Neural progenitor cell (in vitro differentiated cells): ENCODE measurements around the gene PAXX. TPM values are rescaled to one million over a fixed set of nuclear protein-coding genes. Genes with fewer than 3 reads are reported as not detected.
A peak's percentile ranks its signal among the peaks of the same experiment; 100 is the strongest.

Source experiments
- DNase-seq: peaks from one replicate; pipeline ENCODE4 v3.0.0-alpha.2; 2016; ENCODE audit warnings: low spot score
- H2AFZ ChIP-seq: fragments of 200-600 bp; sonication (generic); replicated peaks from 2 replicates; pipeline ENCODE4 v1.6.1; 2016; ENCODE audit warnings: antibody characterized with exemption
- H3F3A ChIP-seq: fragments of 200-600 bp; sonication (generic); 2 replicates; pipeline ENCODE4 v1.6.1; 2016; ENCODE audit warnings: antibody characterized with exemption, low read depth
- H3K27ac ChIP-seq: fragments of 200-600 bp; sonication (generic); 2 replicates; pipeline ENCODE4 v1.5.1; 2016; ENCODE audit warnings: mild to moderate bottlenecking
- H3K27me3 ChIP-seq: fragments of 200-600 bp; sonication (generic); 2 replicates; pipeline ENCODE4 v1.6.1; 2016; ENCODE audit warnings: mild to moderate bottlenecking, moderate library complexity
- H3K36me3 ChIP-seq: fragments of 200-600 bp; sonication (generic); 2 replicates; pipeline ENCODE4 v1.5.1; 2016
- H3K4me1 ChIP-seq: fragments of 200-600 bp; sonication (generic); 2 replicates; pipeline ENCODE4 v1.6.1; 2016; ENCODE audit warnings: mixed run types
- H3K4me2 ChIP-seq: fragments of 200-600 bp; sonication (generic); 2 replicates; pipeline ENCODE4 v1.6.1; 2016
- H3K4me3 ChIP-seq: fragments of 200-600 bp; sonication (generic); 2 replicates; pipeline ENCODE4 v1.5.1; 2016
- H3K79me2 ChIP-seq: fragments of 200-600 bp; sonication (generic); 2 replicates; pipeline ENCODE4 v1.6.1; 2016; ENCODE audit warnings: low read depth
- H3K9ac ChIP-seq: fragments of 200-600 bp; sonication (generic); 2 replicates; pipeline ENCODE4 v1.6.1; 2016
- H3K9me3 ChIP-seq: fragments of 200-600 bp; sonication (generic); 2 replicates; pipeline ENCODE4 v1.5.1; 2016; ENCODE audit warnings: low read depth
- H4K20me1 ChIP-seq: fragments of 200-600 bp; sonication (generic); 2 replicates; pipeline ENCODE4 v1.6.1; 2016; ENCODE audit warnings: low read depth
- H3K27ac Mint-ChIP-seq: 3 replicates; pipeline ENCODE4 v1.8.0; 2021; ENCODE audit warnings: mixed read lengths
- H3K27me3 Mint-ChIP-seq: 2 replicates; pipeline ENCODE4 v1.8.0; 2022; ENCODE audit warnings: low read depth, mild to moderate bottlenecking, inconsistent platforms, moderate library complexity, mixed read lengths; ENCODE audit not compliant: insufficient read depth
- H3K36me3 Mint-ChIP-seq: 3 replicates; pipeline ENCODE4 v1.8.0; 2021; ENCODE audit warnings: mixed read lengths
- H3K4me1 Mint-ChIP-seq: 3 replicates; pipeline ENCODE4 v1.8.0; 2021; ENCODE audit warnings: mixed read lengths
- H3K4me3 Mint-ChIP-seq: 3 replicates; pipeline ENCODE4 v1.8.0; 2021; ENCODE audit warnings: mild to moderate bottlenecking, moderate library complexity, mixed read lengths
- H3K9me3 Mint-ChIP-seq: 3 replicates; pipeline ENCODE4 v1.8.0; 2020; ENCODE audit warnings: mixed read lengths
- CTCF ChIP-seq: fragments of 200-600 bp; sonication (generic); IDR thresholded peaks from 2 replicates; pipeline ENCODE4 v1.5.1; 2017; ENCODE audit warnings: antibody characterized with exemption, mild to moderate bottlenecking
- EZH2 ChIP-seq: fragments of 200-600 bp; sonication (generic); IDR thresholded peaks from 2 replicates; pipeline ENCODE4 v1.6.1; 2017; ENCODE audit warnings: antibody characterized with exemption, mild to moderate bottlenecking, moderate library complexity
- EZH2phosphoT487 ChIP-seq: fragments of 200-600 bp; sonication (generic); IDR thresholded peaks from 2 replicates; pipeline ENCODE4 v1.6.1; 2017; ENCODE audit warnings: antibody characterized with exemption
- total RNA-seq: library from RNA; depleted of rRNA; stranded (reverse); fragments of >200 nt; gene quantifications from 2 replicates; pipeline ENCODE4 v1.2.3, GENCODE V29; 2015; ENCODE audit warnings: low replicate concordance

PAXX gene
- total RNA-seq, 1 donor from 2014 or later, result 31.5 TPM

GRCh38 chr9:136995362-136995761 lies 3.1 kb downstream of the PAXX start:
- Mint-ChIP-seq H3K9me3 (peaks cover 3% of the 10 kb centered on the region), H3K4me1 (peaks cover 10% of the 10 kb centered on the region), H3K27ac (no peak overlapping the region), H3K27me3 (peaks cover 23% of the 10 kb centered on the region), H3K36me3 (no peaks in the 10 kb centered on the region), H3K4me3 (no peak overlapping the region)
- TF ChIP-seq CTCF (no peak), EZH2 (no peak)
- H3K27me3 ChIP-seq, result peaks cover 21% of the 10 kb centered on the region
- no peak overlapping the region for H3K9ac ChIP-seq
- no peak overlapping the region for H2AFZ ChIP-seq
- H3K36me3 ChIP-seq, result no peaks in the 10 kb centered on the region
- H4K20me1 ChIP-seq, result peaks cover 8% of the 10 kb centered on the region
- no peak overlapping the region for H3K27ac ChIP-seq
- no peak overlapping the region for H3K4me3 ChIP-seq
- H3K4me2 ChIP-seq, result no peak overlapping the region
- peaks cover 10% of the 10 kb centered on the region for H3K79me2 ChIP-seq
- no peak for DNase-seq
- no peaks in the 10 kb centered on the region for H3K9me3 ChIP-seq
- peaks cover 15% of the 10 kb centered on the region for H3F3A ChIP-seq
- H3K4me1 ChIP-seq, result peaks cover 11% of the 10 kb centered on the region

GRCh38 chr9:136995772-136996311 lies 3.6 kb downstream of the PAXX start:
- DNase-seq, result no peak
- no peaks in the 10 kb centered on the region for H3K9me3 ChIP-seq
- H3K4me1 ChIP-seq, result peaks cover 11% of the 10 kb centered on the region
- peaks cover 10% of the 10 kb centered on the region for H3F3A ChIP-seq
- no peak overlapping the region for H3K4me2 ChIP-seq
- peaks cover 8% of the 10 kb centered on the region for H4K20me1 ChIP-seq
- Mint-ChIP-seq H3K9me3 (no peaks in the 10 kb centered on the region), H3K4me3 (no peak overlapping the region), H3K27me3 (peaks cover 19% of the 10 kb centered on the region), H3K27ac (no peak overlapping the region), H3K36me3 (no peaks in the 10 kb centered on the region), H3K4me1 (peaks cover 10% of the 10 kb centered on the region)
- H3K9ac ChIP-seq, result no peak overlapping the region
- H2AFZ ChIP-seq, result no peak overlapping the region
- H3K27me3 ChIP-seq, result peaks cover 21% of the 10 kb centered on the region
- no peak overlapping the region for H3K27ac ChIP-seq
- no peak overlapping the region for H3K4me3 ChIP-seq
- no peaks in the 10 kb centered on the region for H3K36me3 ChIP-seq
- TF ChIP-seq EZH2 (no peak), CTCF (no peak), EZH2phosphoT487 (no peak)
- peaks cover 10% of the 10 kb centered on the region for H3K79me2 ChIP-seq

GRCh38 chr9:136996361-136997292 lies 4.4 kb downstream of the PAXX start, which contains the start of gene CLIC3:
CLIC3 (minus strand) TSS chr9:136996568; CDS start chr9:136996543, 25 bp downstream.
- H2AFZ ChIP-seq, result peak within 1 kb of the TSS; percentile 39
- peaks cover 16% of the 10 kb centered on the region for H3K27me3 Mint-ChIP-seq
- peaks cover 11% of the 10 kb centered on the region for H3K4me1 ChIP-seq
- TF ChIP-seq CTCF (no peak), EZH2 (no peak)
- H3K4me1 Mint-ChIP-seq, result peaks cover 10% of the 10 kb centered on the region
- peaks cover 14% of the 10 kb centered on the region for H3K27me3 ChIP-seq
- H3K36me3 Mint-ChIP-seq, result no peaks in the 10 kb centered on the region
- no peak within 1 kb of the TSS for H3K4me3 ChIP-seq
- H3K79me2 ChIP-seq, result peaks cover 10% of the 10 kb centered on the region
- H3F3A ChIP-seq, result peaks cover 4% of the 10 kb centered on the region
- H3K4me3 Mint-ChIP-seq, result no peak within 1 kb of the TSS
- peak; percentile 50 for DNase-seq
- H3K4me2 ChIP-seq, result peak within 1 kb of the TSS; percentile 65
- H3K36me3 ChIP-seq, result no peaks in the 10 kb centered on the region
- H4K20me1 ChIP-seq, result peaks cover 8% of the 10 kb centered on the region
- no peak within 1 kb of the TSS for H3K27ac Mint-ChIP-seq
- H3K27ac ChIP-seq, result no peak within 1 kb of the TSS
- H3K9me3 Mint-ChIP-seq, result no peaks in the 10 kb centered on the region
- H3K9ac ChIP-seq, result no peak within 1 kb of the TSS
- no peaks in the 10 kb centered on the region for H3K9me3 ChIP-seq
